Epithelial cell of proximal tubule (primary cell): ENCODE data around the gene AGBL3. TPM values are rescaled to one million over a fixed set of nuclear protein-coding genes. Genes with fewer than 3 reads are reported as not detected.
"Not testable (repeated sequence)": the region's sequence is repeated elsewhere in the genome, so short reads cannot be mapped to it uniquely, and the experiment has no call there.

ENCODE experiments used
- DNase-seq: peaks from one replicate; pipeline ENCODE4 v3.0.0-alpha.2; 2011; ENCODE audit warnings: low read depth
- H3K4me3 ChIP-seq: 2 replicates; pipeline ENCODE4 v1.5.1; 2011; ENCODE audit warnings: low read depth, mild to moderate bottlenecking, low read length
- total RNA-seq: library from RNA; depleted of rRNA; stranded (reverse); fragments of >200 nt; gene quantifications from 2 replicates; pipeline ENCODE4 v1.2.3, GENCODE V29; 2015
- TF ChIP-seq, protein P1 (sequence below): conservative IDR thresholded peaks from 2 replicates; pipeline ENCODE4 v1.5.1; 2012; ENCODE audit warnings: low read depth, mild to moderate bottlenecking, low read length

Gene AGBL3
- total RNA-seq, 1 donor from 2014 or later: 4.0 TPM

DNA sequence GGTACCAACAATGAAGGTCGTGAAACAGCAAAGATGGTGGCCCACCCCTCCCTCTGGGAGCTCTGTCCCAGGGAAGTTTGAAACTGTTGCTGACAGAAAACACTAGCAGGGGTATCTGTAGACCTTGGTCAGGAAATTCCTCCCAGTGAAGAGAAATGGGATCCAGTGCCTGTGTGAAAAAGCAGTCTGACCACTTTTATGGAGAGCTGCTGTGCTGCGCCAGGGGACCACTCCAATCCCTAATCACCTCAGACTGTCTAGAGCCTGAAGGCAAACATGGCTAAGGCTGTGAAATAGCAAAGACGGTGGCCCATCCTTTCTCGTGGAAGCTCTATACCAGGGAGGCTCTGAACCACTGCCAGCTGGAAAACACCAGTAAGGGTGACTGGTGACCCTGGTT lies 123.3 kb downstream of the AGBL3 start:
- no peak for DNase-seq
- TF ChIP-seq, protein P1, sequence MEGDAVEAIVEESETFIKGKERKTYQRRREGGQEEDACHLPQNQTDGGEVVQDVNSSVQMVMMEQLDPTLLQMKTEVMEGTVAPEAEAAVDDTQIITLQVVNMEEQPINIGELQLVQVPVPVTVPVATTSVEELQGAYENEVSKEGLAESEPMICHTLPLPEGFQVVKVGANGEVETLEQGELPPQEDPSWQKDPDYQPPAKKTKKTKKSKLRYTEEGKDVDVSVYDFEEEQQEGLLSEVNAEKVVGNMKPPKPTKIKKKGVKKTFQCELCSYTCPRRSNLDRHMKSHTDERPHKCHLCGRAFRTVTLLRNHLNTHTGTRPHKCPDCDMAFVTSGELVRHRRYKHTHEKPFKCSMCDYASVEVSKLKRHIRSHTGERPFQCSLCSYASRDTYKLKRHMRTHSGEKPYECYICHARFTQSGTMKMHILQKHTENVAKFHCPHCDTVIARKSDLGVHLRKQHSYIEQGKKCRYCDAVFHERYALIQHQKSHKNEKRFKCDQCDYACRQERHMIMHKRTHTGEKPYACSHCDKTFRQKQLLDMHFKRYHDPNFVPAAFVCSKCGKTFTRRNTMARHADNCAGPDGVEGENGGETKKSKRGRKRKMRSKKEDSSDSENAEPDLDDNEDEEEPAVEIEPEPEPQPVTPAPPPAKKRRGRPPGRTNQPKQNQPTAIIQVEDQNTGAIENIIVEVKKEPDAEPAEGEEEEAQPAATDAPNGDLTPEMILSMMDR: no peak
- H3K4me3 ChIP-seq: no peak overlapping the region

DNA sequence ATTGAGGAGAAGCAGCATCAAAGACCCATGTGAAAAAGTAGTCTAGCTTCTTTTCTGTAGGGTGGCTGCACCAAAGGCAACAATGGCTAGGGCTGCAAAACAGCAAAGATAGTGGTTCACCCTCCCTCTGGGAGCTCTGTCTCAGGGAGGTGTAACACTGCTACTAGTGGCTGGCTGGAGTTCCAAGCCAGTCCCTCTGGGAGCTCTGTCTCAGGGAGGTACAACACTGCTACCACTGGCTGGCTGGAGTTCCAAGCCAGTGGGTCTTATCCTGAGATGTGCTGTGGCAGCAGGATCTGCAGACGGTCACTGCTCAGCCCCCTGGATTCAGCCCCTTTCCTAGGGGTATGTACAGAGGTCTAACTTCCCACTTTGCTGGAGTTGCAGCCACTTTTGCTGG lies 123.7 kb downstream of the AGBL3 start:
- TF ChIP-seq, protein P1: no peak
- H3K4me3 ChIP-seq: no peak overlapping the region
- DNase-seq: no peak

DNA sequence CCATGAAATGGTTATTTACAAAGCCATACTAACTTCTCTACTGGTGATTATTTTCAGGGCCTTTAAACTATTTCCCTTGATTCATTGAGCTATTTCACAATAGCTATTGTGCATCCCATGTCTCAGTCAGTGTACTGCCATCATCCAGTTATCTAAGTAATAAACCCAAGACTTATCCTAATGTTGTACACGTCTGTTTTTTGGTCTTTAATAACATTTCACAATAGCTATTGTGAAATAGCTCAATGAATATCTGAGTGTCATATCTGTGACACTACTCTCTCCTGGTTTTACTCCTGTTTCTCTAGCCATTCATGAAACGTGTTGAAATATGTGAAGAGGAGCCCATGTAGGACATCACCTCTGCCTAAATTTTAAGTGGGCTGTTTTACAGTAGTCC lies 125.1 kb downstream of the AGBL3 start:
- DNase-seq: no peak
- no peak overlapping the region for H3K4me3 ChIP-seq
- TF ChIP-seq, protein P1: no peak

DNA sequence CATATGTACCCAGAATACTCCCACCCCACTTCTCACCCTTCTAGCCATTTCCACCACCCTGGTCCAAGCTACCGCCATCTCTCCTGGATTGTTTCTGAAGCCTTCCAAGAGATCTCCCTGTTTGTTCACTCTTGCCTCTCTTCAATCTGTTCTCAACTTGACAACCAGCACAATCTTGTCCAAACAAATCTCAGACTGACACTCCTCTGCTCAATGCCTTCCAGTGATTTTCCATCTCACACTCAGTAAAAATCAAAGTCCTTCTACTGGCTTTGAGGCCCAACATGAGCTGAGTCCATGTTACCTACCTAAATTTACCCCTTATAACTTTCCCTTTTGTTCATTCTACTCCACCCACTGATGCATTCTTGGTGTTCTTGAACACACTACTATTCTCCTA lies 128.3 kb downstream of the AGBL3 start:
- no peak overlapping the region for H3K4me3 ChIP-seq
- DNase-seq: no peak
- TF ChIP-seq, protein P1: no peak

DNA sequence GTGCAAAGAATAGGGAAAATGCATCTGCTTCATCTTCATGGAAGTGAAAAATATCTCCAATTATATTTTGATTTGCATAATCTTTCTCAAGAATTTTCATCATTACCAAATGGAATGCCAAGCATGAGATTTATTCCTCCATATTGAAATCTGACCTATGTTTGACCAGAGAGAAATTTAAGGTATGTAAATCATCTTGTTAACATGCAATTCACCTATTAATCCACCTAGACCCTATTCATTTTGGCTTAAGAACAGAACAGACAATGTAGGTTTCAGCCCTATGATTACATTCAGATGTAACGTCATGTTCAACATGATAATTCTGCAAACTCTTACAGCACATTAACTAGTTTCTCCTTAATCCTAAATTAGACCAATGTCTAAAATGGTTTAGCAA lies 130.8 kb downstream of the AGBL3 start:
- DNase-seq: no peak
- TF ChIP-seq, protein P1: no peak
- H3K4me3 ChIP-seq: no peak overlapping the region

DNA sequence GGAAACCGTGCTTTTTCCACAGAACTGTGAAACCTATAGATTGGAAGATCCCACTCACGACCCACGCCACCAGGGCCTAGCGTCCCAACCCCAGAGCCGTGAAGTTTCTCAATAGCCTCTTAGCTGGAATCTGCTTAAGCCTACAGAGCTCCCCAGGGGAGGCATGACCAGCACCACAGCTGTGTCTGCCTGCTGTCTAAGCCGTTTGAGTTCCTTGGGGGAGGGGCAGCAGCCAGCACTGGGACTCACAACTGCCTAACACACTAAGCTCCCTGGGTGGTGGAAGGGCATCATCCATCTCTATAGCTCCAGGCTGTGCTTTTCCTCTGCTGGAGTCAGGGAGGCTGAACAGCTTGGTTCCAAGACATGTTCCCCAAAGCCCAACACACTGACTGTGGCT lies 135.6 kb downstream of the AGBL3 start:
- TF ChIP-seq, protein P1: no peak
- no peak for DNase-seq

DNA sequence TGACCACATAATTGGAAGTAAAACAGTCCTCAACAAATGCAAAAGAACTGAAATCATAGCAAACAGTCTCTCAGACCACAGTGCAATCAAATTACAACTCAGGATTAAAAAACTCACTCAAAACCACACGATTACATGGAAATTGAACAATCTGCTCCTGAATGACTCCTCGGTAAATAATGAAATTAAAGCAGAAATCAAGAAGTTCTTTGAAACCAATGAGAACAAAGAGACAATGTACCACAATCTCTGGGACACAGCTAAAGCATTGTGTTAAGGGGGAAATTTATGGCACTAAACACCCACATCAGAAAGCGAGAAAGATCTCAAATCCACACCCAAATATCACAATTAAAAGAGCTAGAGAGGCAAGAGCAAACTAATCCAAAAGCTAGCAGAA lies 138.3 kb downstream of the AGBL3 start:
- not testable (repeated sequence) for H3K4me3 ChIP-seq, DNase-seq

More for the DNA sequence above, 135.6 kb downstream of the AGBL3 start:
- H3K4me3 ChIP-seq: no peak overlapping the region

DNA sequence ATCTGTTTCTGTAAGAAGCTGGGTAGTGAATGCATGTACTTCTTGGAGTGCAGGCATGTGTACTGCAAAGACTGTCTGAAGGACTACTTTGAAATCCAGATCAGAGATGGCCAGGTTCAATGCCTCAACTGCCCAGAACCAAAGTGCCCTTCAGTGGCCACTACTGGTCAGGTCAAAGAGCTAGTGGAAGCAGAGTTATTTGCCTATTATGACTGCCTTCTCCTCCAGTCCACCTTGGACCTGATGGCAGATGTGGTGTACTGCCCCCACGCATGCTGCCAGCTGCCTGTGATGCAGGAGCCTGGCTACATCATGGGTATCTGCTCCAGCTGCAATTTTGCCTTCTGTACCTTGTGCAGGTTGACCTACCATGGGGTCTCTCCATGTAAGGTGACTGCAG lies 142.6 kb downstream of the AGBL3 start:
- no peak overlapping the region for H3K4me3 ChIP-seq
- TF ChIP-seq, protein P1: no peak
- DNase-seq: no peak
